ENCODE measurements around the gene PROCA1.

DNA sequence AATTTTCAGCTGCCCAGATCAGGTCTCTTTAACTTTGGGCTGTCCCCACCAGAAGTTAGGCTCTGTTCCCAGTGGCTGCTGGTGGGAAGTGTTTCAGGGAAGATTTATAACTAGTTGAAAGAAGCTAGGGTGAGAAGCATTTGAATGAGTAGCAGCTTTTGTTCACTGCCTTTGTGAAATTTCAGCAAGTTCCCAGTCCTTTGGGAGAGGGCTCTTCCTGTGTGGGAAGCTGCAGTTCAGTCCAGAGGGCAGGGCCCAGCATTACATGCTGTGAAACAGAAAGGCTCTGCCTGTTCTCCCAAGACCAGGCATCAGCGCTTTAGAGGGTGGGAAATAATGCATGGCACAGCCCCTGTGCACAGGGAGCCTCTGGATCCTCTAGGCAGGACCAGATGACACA is 17.8 kb downstream of the PROCA1 start:
- TF ChIP-seq POLR2A (IDR thresholded peaks at IDR 0.05) (no peak), POLR2AphosphoS5 (IDR thresholded peaks at IDR 0.05) (no peak)
- TF ChIP-seq, protein P1, sequence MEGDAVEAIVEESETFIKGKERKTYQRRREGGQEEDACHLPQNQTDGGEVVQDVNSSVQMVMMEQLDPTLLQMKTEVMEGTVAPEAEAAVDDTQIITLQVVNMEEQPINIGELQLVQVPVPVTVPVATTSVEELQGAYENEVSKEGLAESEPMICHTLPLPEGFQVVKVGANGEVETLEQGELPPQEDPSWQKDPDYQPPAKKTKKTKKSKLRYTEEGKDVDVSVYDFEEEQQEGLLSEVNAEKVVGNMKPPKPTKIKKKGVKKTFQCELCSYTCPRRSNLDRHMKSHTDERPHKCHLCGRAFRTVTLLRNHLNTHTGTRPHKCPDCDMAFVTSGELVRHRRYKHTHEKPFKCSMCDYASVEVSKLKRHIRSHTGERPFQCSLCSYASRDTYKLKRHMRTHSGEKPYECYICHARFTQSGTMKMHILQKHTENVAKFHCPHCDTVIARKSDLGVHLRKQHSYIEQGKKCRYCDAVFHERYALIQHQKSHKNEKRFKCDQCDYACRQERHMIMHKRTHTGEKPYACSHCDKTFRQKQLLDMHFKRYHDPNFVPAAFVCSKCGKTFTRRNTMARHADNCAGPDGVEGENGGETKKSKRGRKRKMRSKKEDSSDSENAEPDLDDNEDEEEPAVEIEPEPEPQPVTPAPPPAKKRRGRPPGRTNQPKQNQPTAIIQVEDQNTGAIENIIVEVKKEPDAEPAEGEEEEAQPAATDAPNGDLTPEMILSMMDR (IDR thresholded peaks at IDR 0.05): no peak

Measured in prostate gland (tissue), 2 donors.